ENCODE data around the gene MICAL2.

The MICAL2 gene

DNA sequence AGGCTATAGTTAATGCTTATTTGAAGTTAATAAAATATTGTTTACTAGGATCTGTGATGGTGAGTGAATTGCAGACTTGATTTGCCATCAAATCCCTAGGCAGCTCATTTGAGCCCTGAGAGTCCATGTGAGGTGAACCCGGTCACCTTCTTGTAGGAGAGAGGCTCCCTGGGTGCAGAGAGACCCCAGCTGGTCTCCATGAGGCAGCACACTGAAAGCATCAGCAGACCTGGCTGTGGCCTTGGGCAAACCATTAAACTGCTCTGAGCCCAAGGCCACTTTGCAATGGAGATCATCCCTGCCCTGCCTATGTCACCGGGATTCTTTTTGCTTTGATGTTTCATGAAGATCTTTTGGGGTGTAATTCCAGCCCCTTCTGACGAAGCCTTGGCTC is 125.2 kb downstream of the MICAL2 start:
- no peak for DNase-seq

DNA sequence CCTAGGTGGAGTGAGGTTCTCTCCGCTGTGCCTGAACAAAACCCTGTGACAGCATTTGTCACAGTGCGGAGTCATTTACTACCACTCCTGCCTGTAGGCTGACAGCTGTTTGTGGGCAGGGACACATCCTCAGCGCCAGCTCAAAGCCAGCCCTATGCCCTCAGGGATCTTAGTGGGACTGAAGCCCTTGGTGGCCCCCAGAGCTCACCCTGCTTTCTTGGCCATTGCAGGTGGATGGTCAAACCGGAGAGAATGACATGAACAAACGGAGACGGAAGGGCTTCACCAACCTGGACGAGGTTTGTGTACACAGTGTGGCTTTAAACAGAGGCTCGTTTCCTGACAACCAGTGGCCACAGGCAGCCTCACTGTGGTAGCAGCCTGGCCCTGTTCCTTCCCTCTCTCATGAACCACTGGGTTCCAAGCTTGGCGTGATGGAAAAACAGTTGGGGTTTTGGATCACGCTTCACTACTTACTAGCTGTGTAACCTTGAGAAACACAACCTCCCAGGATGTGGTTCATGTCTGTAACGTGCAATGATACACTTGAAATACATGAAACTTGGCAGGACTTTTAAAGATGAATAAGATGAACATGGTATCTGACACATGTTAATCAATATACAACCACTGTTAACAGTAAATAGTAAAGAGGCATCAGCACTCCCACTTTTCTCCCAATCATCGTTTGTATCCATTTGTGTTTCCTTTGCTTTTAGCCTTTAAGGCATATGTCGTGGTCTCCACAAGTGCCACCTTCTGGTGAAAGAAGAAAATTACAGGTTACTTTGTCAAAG is 125.8 kb downstream of the MICAL2 start:
- DNase-seq, result peak; percentile 30

DNA sequence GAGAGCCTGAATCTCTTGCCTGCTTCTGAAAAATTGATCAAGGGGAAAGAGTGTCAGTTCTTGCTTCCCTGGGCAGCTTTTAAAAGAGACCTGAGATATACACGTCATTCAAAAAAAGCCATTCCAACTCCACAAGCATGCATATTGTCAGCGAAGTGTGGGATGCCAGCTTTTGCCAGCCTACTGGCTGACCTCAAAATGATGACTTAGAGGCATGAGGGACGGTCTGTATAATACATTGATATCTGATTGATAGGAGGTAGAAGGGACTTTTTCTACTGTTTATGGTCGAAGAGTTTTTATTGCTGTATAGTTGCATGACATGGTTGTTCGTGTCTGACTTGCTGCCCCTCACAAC is 126.3 kb downstream of the MICAL2 start:
- no peak for DNase-seq

DNA sequence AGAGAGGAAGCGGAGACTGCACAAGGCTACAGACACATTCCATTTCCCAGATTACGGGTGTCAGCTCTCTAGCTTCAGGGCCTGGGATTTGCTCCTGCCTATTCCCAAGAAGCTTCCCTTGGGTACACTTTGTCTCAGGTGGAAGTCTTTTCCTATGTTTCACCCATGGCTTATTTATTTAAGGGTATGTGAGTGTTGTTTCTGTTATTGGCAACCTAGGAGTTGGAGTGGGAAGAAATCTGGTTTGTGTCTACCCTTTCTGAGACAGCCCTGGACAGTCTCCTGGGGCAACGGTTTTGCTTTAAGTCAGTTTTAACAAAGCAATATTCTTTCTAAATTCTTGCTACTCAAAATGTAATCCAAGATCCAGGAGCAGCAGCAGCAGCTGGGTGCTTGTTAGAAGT is 127.0 kb downstream of the MICAL2 start:
- DNase-seq, result no peak

DNA sequence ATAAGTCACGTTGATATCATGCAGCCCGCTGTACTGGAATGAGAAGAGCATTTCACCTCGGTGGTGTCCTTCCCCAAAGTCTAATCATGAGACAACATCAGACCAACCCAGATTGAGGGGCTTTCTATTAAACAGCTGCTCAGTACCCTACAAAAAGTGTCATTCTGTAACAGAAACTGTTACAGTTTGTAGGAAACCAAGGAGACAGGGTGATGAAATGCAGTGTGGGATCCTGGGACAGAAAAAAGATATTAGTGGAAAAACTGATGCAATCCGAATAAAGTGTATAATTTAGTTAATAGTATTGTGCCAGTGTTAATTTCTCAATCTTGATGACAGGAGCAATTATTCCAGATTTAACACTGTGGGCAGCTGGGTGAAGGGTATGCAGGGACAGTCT is 128.0 kb downstream of the MICAL2 start:
- no peak for DNase-seq

DNA sequence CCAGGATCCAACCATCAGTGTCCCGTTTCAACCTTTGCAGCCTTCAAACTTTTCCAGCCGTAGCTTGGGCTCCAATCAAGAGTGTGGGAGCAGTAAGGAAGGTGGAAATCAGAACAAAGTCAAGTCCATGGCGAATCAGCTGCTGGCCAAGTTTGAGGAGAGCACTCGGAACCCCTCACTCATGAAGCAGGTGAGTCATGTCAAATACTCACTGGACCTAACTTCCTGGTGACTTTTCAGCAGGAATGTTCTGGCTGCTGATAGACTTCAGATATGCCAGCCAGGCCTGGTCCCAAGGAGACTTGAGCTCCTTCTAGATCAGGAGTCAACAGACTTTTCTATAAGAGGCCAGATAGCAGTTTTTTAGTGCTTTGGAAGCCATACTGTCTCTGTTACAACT is 129.0 kb downstream of the MICAL2 start:
- DNase-seq, result no peak

DNA sequence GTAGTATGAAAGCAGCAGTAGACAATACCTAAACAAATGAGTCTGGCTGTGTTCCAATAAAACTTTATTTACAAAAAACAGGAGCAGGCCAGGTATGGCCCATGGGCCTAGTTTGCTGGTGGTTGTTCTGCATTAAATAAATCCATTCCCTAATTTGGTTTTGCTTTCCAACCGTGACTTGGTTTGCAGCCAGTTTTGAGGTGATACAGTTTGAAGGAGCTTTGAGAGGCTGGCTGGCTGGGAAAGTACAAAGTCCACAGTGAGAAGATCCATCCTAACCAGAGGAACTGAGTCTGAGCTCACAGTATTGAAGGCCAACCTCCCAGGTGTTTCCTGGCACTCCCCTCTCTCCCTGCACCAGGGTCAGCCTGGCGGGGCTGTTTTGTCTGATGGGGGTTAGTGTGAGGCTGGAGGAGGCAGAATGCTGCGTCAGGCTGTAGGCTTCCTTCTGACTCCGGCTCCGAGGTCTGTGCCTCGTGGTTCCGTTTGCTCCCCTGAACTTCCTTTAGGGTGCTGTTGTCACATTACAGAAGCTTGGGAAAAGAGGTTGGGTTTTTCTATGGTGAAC is 129.5 kb downstream of the MICAL2 start:
- DNase-seq, result no peak

DNA sequence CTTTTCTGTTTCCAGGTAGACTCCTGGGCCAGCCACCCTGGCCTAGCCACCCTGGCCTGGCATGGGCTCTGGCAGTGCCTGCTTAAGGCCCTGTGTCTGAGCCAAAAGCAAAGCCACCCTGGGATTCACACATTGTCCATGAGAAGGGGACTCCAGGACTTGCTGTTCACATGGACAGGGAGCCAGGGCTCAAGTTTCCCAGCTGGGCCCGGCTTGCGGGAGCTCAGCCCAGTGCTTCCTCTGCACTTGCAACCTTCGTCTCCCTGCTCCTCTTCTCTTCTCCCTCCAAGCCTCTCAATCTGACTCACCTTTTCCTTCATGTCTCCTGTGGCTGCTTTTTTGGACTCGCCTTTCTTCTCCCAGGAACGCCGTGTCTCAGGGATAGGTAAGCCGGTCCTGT is 130.3 kb downstream of the MICAL2 start:
- no peak for DNase-seq

DNA sequence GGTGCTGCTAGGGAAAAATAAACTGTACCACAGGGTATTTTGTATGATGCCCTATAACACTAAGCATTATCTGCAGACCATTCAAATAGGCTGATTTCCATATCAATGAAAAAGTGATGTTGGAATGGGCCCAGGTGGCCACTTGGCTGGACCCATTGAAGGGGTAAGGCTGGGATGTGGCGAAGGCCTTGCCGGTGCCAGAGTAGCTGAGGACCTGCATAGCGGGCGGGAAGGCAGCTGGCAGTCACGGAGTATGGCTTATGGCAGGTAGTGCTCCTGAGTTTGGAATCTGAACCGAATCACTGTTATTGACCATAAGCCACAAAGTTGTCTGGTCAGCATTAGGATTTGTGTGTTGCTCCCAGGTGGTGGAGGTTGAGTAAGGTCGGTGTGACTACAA is 131.0 kb downstream of the MICAL2 start:
- no peak for DNase-seq

DNA sequence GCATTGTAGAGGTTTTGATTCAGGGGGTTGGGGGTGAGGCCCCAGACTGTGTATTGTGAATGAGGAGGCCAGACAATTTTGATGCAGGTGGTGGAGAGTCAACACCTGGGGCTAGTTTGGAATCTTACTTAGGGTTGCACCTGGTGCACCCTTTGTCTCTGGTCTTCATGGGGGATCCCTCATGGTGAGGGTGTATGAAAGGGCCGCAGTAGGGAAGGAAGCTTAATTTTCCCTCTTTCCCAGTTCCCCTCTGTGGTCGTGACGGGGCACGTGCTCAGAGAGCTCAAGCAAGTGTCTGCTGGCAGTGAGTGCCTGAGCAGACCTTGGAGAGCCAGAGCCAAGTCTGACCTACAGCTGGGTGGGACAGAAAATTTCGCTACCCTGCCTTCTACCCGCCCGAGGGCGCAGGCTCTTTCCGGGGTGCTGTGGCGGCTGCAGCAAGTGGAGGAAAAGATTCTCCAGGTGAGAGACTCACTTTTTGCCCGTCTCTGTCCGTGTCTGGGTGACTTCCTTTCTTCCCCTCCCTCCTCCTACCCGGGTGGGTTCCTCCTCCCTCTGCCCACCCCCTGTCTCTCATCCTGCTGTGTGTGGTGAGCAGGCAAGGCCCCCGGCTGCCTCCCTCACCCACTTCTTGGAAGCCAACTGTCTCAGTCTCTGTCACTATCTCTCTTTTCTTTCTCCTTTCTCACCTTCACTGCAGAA is 131.7 kb downstream of the MICAL2 start:
- DNase-seq, result peak; percentile 20

DNA sequence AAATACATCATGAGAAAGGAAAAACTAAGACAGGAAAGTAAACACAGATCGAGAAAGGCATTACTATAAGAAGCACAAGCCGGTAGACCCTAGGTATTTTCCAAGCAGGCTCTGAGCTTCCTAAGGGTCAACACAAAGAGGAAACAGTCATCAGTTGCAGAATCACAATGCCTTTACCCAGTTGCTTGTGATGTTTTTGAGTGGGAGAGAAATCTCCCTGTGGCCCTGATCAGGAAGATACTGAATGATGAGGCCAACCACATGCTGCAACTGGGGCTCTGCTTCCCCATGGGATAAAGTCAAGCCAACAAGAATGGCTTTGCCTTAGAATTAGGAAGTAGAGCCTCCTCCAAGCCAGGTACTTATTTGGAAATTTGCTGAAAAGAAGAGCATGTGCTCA is 132.6 kb downstream of the MICAL2 start:
- no peak for DNase-seq

DNA sequence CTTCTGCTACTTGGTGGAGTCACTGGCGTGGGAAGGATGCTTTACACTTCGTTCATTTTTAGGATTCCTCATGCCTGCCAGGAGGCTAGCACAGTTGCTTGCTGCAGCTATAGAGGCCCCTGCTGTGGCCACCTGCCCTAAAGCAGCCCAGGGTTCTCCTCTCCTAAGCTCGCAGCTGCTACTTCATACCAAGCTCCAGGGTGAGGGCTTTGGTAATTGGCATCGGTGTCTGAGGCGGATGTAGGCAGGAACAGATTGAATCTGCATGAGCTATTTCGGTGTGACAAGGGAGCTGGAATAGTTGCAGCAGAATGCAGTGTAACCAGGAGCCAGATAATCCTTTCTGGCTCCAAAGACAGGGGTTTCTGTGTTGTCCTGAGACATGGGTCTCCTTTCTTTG is 133.1 kb downstream of the MICAL2 start:
- no peak for DNase-seq

DNA sequence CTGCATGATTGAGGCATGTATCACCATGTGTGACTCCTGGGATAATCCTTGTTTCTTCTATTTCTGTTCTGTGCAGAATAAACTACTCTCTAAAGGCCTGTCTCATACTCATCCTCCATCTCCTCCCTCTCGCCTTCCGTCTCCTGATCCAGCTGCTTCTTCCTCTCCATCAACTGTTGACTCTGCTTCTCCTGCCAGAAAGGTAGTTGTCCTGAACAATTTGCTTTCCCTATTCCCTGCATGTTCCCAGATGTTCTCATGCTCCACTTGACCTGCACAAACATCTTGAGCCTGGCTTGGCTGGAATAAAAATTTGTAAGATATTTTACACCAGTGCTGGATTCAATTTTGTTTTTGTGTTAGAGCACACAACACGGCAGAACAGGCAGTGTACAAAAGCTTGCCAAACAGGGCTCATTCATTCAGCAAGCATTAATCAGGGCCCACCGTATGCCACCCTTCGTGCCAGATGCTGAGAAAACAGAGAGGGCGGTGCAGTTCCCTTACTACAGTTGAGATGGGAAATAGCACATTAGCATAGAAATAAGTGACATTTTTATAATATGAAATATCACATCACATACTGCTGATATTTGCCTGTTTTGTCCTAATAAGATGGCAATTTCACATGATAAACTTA is 133.6 kb downstream of the MICAL2 start:
- no peak for DNase-seq

DNA sequence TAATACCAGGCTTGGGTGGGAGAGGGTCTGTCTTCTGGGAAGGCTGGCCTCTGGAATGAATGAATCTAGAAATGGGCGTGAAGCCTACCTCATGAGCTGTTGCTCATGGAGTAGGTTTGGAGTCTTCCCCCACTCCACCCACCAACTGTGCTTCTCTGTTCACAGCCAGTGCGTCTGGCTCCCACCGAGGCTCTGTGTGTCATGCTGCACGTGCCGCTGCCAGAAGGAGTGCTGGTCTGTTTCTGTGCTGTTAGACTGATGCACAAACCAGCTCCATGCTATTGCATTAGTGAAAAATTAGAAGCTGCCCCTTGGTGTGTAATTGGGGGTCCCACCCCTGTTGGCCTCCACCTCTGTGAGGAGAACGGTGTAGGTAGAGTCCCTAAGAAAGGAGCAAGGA is 134.7 kb downstream of the MICAL2 start:
- no peak for DNase-seq

DNA sequence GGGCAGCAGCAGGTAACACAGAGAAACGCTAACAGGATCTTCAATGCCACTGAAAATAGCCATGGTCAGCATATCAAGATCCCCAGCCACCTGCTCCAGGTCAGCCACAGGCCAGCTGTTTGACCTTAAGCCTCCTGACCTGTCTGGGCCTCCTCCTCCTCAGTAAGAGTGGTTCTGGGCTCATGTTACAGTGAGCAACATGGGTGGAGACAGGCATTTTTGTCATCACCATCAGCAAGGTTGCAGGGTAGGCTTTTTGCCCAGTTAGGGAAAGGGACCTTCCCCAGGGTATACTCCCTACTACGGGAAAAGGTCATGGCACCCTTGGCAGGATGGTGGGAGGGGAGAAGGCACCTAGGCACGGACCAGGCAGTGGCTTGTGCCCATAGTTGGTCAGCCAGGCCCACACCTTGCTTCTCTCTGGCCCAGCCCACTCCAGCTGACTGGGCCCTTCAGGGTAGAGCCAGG is 135.2 kb downstream of the MICAL2 start:
- no peak for DNase-seq

DNA sequence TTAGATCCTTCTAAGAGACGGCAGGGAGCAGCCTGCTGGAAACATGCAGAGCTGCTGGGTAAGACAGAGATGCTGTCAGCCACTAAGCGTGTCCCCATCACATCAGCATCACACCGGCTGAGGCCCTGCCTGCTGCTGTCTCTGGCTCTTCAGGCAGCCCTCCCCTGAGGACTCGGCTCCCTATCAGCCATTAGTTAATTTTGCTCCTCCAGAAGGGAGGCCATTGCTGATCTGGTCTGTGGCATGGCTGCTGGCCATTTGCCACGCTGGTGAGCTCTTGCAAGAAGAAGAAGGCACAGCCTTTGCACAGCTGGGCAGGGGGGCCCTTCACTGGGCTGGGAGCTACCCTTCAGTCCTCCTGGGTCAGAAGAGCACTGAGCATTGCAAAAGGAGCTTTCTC is 135.8 kb downstream of the MICAL2 start:
- no peak for DNase-seq

DNA sequence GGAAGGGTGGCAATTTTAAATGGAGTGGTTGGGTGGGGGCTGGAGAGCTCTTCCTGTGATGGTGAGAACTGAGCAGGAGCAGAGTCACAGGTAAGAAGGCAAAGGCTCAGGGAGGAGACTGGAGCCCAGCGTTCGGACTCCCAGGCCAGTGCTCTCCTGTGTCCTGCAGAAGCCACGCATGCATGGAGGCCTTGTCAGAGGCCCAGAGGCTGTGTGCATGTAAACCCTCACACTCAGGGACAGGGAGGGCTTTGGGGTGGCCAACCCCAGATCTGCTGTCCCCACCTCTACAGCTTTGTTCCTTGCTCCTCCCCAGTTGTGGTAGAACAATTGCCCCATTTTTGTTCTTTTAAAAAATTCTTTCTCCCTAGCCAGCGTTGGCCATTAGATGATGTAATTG is 136.6 kb downstream of the MICAL2 start:
- DNase-seq, result no peak

DNA sequence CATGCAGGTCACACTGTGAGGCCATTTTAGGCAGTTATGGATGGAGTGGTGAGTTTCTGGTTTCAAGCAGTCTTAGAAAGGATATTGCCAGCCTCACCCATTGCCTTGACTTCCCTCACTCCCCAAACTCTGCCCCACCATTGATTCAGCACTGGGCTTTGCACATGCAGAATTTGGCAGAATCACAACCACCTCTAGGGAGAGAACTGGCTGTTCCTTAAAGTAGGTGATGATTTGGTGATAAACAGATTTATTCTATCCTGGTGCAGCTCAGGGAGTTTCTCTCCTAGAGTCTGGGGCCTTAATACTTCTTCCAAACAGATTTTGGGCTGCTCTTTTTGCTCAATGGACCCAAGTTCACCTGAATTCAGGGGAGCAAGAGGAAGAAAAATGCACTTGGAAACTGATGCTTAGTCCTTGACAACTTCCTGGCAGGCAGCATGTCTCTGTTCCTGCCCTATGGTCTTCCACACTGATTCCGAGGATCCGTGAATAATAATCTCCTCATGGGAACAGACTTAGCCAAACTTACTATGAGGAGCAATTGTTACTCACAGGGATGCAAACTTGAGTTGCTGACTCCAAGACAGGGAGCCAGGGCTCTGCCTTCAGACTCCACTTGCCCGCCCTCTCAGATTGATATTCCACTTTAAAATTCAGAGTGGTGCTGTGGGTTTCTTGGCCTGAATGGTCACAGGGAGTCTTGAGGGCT is 137.3 kb downstream of the MICAL2 start:
- no peak for DNase-seq

DNA sequence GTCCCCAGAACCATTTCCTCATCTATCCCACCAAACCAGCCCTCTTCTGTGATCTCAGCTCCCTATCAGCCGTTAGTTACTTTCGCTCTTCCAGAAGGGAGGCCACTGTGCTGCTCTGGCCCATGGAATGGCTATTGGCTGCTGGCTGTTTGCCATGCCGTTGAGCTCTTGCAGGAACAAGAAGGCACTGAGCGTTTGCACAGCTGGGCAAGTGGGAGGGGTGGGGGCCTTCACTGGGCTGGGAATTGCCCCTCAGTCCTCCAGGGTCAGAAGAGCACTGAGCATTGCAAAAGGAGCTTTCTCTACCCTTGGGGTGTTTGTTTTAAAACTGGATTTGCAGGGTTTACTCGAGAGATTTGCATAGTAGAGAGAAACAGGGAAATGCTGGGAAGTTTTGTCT is 137.9 kb downstream of the MICAL2 start:
- DNase-seq, result no peak

DNA sequence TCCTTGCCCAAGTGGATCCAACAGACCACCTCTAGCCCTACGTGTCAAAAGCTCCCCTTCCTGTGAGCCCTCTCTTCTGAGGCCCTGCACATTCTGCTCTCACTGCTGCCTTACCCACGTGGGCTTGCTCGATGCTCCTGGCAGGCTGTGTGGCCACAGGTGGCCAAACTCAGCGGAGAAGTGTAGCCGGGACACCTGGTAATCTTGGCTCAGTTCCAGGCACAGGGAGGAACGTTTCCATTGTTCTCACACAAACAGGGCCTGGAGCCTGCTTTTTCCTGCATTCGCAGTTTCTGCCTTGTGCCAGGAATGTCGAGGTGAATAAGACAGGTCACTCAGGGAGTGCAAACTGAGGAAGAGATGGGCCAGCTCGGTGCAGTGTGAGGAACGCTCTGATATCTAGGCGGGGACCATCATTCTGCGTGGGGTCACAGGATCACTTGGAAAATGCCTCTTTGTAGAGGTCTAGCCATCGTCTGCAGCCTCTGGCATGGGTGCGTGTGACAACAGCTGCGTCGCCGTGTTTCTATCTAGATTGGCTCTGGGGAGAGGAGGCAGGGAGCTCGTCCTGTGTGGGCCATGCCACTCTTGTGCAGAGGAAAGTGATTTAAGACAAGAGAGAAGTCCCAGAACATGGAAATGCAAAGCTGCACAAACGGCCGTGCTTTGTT is 139.3 kb downstream of the MICAL2 start:
- no peak for DNase-seq

DNA sequence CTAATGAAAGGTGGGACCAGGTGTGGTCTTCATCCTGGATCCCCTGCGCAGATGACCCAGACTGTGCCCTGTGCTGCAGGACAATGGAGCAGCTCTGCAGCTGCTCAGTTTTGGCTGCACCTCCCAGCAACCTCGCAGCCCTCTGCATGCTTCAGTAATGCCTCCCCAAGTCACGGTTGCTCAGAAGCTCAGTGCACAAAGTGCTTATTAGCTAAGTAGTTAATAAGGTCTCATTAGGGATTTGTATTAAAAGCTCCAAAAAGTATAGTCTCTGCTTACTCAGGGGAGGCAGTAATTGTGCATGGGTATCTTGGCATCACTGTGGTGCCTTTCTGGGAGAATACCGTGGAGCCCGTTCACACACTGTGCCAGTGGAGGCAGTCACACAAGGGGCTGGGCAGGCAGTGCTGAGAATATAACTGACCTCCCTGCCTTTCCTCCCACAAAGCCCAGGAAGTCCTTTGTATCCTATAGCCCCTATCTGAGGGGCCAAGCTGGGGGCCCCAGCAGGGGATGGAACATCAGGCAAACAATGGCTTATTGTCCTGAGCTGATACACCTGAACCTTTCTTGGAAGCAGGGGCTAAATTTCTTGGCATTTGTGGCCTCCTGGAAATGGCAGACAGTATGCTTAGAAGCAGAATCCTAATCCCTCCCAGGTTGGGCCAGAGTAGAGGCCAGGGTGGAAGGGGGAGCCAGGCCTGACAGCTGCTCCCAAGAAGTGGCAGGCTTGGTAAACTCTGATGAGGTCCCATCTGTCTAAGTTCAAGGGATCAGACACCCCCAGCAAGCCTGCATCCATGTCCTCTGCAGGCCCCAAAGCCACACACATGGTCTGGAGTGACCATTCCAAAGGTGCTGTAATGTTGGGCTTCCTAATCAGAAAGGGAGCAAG is 141.5 kb downstream of the MICAL2 start:
- no peak for DNase-seq
